Tibial nerve (tissue), 3 donors: ENCODE data around the gene SBSN.

Experiments
- CTCF ChIP-seq, 5 experiments: fragments of 200-600 bp in 3 of 5; fragments of 450-650 bp in 2 of 5; sonication (generic) in 3 of 5; IDR thresholded peaks; one replicate each; pipeline ENCODE4 v1.5.1; 2016 to 2019; ENCODE audit warnings: antibody characterized with exemption in 5 of 5, mild to moderate bottlenecking in 3 of 5, moderate library complexity in 2 of 5
- POLR2A ChIP-seq, 2 donors: fragments of 450-650 bp; IDR thresholded peaks; one replicate each; pipeline ENCODE4 v1.6.1; 2017; ENCODE audit warnings: antibody characterized with exemption in 2 of 2, mild to moderate bottlenecking in 2 of 2, moderate library complexity in 2 of 2

- TF ChIP-seq POLR2A (IDR thresholded peaks at IDR 0.05) (no peak), CTCF (IDR thresholded peaks at IDR 0.05) (no peak)
Measured at GRCh38 chr19:35483089-35483488, 45.0 kb downstream of the SBSN start.
